Activated CD8-positive, alpha-beta T cell treated with anti-CD3 and anti-CD28 coated beads for 36 hours (primary cell): ENCODE results near the gene TUBGCP5. TPM values are rescaled to one million over a fixed set of nuclear protein-coding genes. Genes with fewer than 3 reads are reported as not detected.

ENCODE experiments used
- ATAC-seq: fragments of 200-7000 bp; cut with Tn5 transposase; one replicate; pipeline ENCODE4 v1.10.0; 2021; ENCODE audit warnings: mild to moderate bottlenecking, moderate library complexity
- CTCF ChIA-PET: fragments of 350-600 bp; sonication (Branson Sonifier 250); formaldehyde crosslinking; loops from one replicate; lab custom pipeline; 2021; ENCODE audit warnings: antibody characterized with exemption; lab: Charles Lee
- POLR2A ChIA-PET: fragments of 350-600 bp; sonication (Branson Sonifier 250); formaldehyde crosslinking; loops from one replicate; lab custom pipeline; 2021; ENCODE audit warnings: antibody characterized with exemption; lab: Charles Lee
- DNase-seq: peaks from one replicate; pipeline ENCODE4 v3.0.0-alpha.2; 2020
- H3K27ac Mint-ChIP-seq: one replicate; pipeline ENCODE4 v1.8.0; 2021; ENCODE audit warnings: mild to moderate bottlenecking, mixed read lengths
- H3K27me3 Mint-ChIP-seq: one replicate; pipeline ENCODE4 v1.8.0; 2021; ENCODE audit warnings: mixed read lengths
- H3K36me3 Mint-ChIP-seq: one replicate; pipeline ENCODE4 v1.8.0; 2021; ENCODE audit warnings: low read depth, mixed read lengths
- H3K4me1 Mint-ChIP-seq: one replicate; pipeline ENCODE4 v1.8.0; 2021; ENCODE audit warnings: low read depth, mixed read lengths
- H3K4me3 Mint-ChIP-seq: one replicate; pipeline ENCODE4 v1.8.0; 2021; ENCODE audit warnings: mild to moderate bottlenecking, moderate library complexity, mixed read lengths
- H3K9me3 Mint-ChIP-seq: one replicate; pipeline ENCODE4 v1.8.0; 2021; ENCODE audit warnings: mixed read lengths
- CTCF ChIP-seq: fragments of 200-600 bp; IDR thresholded peaks from one replicate; pipeline ENCODE4 v1.8.0; 2022; ENCODE audit warnings: antibody characterized with exemption, mild to moderate bottlenecking
- intact Hi-C: fragments of 100-400 bp; cut with micrococcal nuclease; formaldehyde crosslinking; loops from one replicate; pipeline ENCODE4 v1.10.0; 2022
- total RNA-seq, 2 experiments: library from RNA; stranded (reverse); gene quantifications; one replicate each; pipeline ENCODE4 v1.2.3, GENCODE V29; 2021

TUBGCP5 gene
- total RNA-seq, 2 experiments from 2014 or later = 19.2 to 22.0 TPM

- Mint-ChIP-seq H3K27me3 (no peaks in the 10 kb centered on the region), H3K36me3 (no peaks in the 10 kb centered on the region), H3K4me3 (no peak overlapping the region), H3K27ac (no peak overlapping the region), H3K9me3 (no peaks in the 10 kb centered on the region), H3K4me1 (no peaks in the 10 kb centered on the region)
- no peak for TF ChIP-seq CTCF
- DNase-seq = no peak
- ATAC-seq = no peak
- ChIA-PET POLR2A (no interaction called here), CTCF (no interaction called here)
- intact Hi-C loops = no loop called here
Observed at GRCh38 chr15:22963641-22964040, 75.7 kb downstream of the TUBGCP5 start.

- no peak for ATAC-seq
- Mint-ChIP-seq H3K27ac (no peak overlapping the region), H3K9me3 (no peaks in the 10 kb centered on the region), H3K4me1 (no peaks in the 10 kb centered on the region), H3K4me3 (no peak overlapping the region), H3K36me3 (no peaks in the 10 kb centered on the region), H3K27me3 (no peaks in the 10 kb centered on the region)
- intact Hi-C loops = no loop called here
- POLR2A ChIA-PET = no interaction called here
- TF ChIP-seq CTCF = no peak
- no peak for DNase-seq
- CTCF ChIA-PET = interaction anchor here (0.6 kb wide), 1 partner anchor 24 kb away, joined by 3 read pairs; no protein-coding TSS in a partner anchor
Observed at GRCh38 chr15:22962611-22963010, 76.8 kb downstream of the TUBGCP5 start.

GRCh38 chr15:22961762-22962161 lies 77.6 kb downstream of the TUBGCP5 start:
- H3K4me1 Mint-ChIP-seq = no peaks in the 10 kb centered on the region
- TF ChIP-seq CTCF = no peak
- intact Hi-C loops = no loop called here
- H3K4me3 Mint-ChIP-seq = no peak overlapping the region
- H3K9me3 Mint-ChIP-seq = no peaks in the 10 kb centered on the region
- ChIA-PET CTCF (interaction anchor here (0.6 kb wide), 1 partner anchor 23 kb away, joined by 3 read pairs; no protein-coding TSS in a partner anchor), POLR2A (no interaction called here)
- ATAC-seq = no peak
- no peak overlapping the region for H3K27ac Mint-ChIP-seq
- no peaks in the 10 kb centered on the region for H3K36me3 Mint-ChIP-seq
- no peak for DNase-seq
- H3K27me3 Mint-ChIP-seq = no peaks in the 10 kb centered on the region

GRCh38 chr15:22960556-22960955 lies 78.8 kb downstream of the TUBGCP5 start:
- Mint-ChIP-seq H3K4me3 (no peak overlapping the region), H3K27ac (no peak overlapping the region), H3K4me1 (no peaks in the 10 kb centered on the region), H3K36me3 (no peaks in the 10 kb centered on the region), H3K9me3 (no peaks in the 10 kb centered on the region), H3K27me3 (no peaks in the 10 kb centered on the region)
- DNase-seq (no peak), ATAC-seq (no peak)
- POLR2A ChIA-PET = interaction anchor here (0.6 kb wide), 1 partner anchor 67 kb away, joined by 4 read pairs; no protein-coding TSS in a partner anchor
- no peak for TF ChIP-seq CTCF
- intact Hi-C loops = no loop called here
- CTCF ChIA-PET = interaction anchor here (1.2 kb wide), 1 partner anchor 13 kb away, joined by 3 read pairs; no protein-coding TSS in a partner anchor

- intact Hi-C loops = no loop called here
- H3K4me1 Mint-ChIP-seq = no peaks in the 10 kb centered on the region
- POLR2A ChIA-PET = no interaction called here
- CTCF ChIA-PET = interaction anchor here (1.2 kb wide), 1 partner anchor 12 kb away, joined by 3 read pairs; no protein-coding TSS in a partner anchor
- no peak for DNase-seq
- no peak overlapping the region for H3K4me3 Mint-ChIP-seq
- ATAC-seq = no peak
- H3K36me3 Mint-ChIP-seq = no peaks in the 10 kb centered on the region
- H3K27me3 Mint-ChIP-seq = no peaks in the 10 kb centered on the region
- H3K27ac Mint-ChIP-seq = no peak overlapping the region
- TF ChIP-seq CTCF = no peak
- H3K9me3 Mint-ChIP-seq = no peaks in the 10 kb centered on the region
Observed at GRCh38 chr15:22960126-22960525, 79.2 kb downstream of the TUBGCP5 start.
